ENCODE results near the gene ZNF256. TPM values are rescaled to one million over a fixed set of nuclear protein-coding genes. Genes with fewer than 3 reads are reported as not detected.

Gene ZNF256
- polyA plus RNA-seq (2013, experiment 1 of 4) = 10.0 TPM
- 12.0 TPM for polyA plus RNA-seq (2013, experiment 2 of 4)
- 9.6 TPM for polyA plus RNA-seq (2013, experiment 3 of 4)
- polyA plus RNA-seq (2013, experiment 4 of 4) = 10.3 TPM

- no peaks in the 10 kb centered on the region for H3K4me1 ChIP-seq (ENCODE audit: control insufficient read depth, insufficient read depth, low read length)
- peak within 1 kb of the TSS; percentile 93 for H3K4me3 ChIP-seq (ENCODE audit: insufficient read depth, low read depth, low read length)
- H3K9me3 ChIP-seq (ENCODE audit: control insufficient read depth, low read length) = no peaks in the 10 kb centered on the region
- 9% methylated on average over 54 of the region's 54 CpGs for WGBS, 2 experiments
- H3K27ac ChIP-seq (ENCODE audit: insufficient read depth, low read depth, low read length, poor library complexity, severe bottlenecking) = peak within 1 kb of the TSS; percentile 67
- peaks cover 8% of the 10 kb centered on the region for H3K36me3 ChIP-seq (ENCODE audit: control insufficient read depth, insufficient read depth, low read length)
- H3K27me3 ChIP-seq (ENCODE audit: control insufficient read depth, insufficient read depth, low read length, poor library complexity, severe bottlenecking) = no peaks in the 10 kb centered on the region
Observed at GRCh38 chr19:57947419-57948134, at the start of gene ZNF256. Gene ZNF256, minus strand, starts transcription at chr19:57947706. Its CDS starts 232 bp downstream, at chr19:57947474.

GRCh38 chr19:57992841-57993240, 45.3 kb upstream of the ZNF256 start:
- H3K9me3 ChIP-seq (ENCODE audit: control insufficient read depth, low read length) = peaks cover 3% of the 10 kb centered on the region
- no peak overlapping the region for H3K27ac ChIP-seq (ENCODE audit: insufficient read depth, low read depth, low read length, poor library complexity, severe bottlenecking)
- peaks cover 69% of the 10 kb centered on the region for H3K36me3 ChIP-seq (ENCODE audit: control insufficient read depth, insufficient read depth, low read length)
- H3K4me1 ChIP-seq (ENCODE audit: control insufficient read depth, insufficient read depth, low read length) = no peaks in the 10 kb centered on the region
- 93 to 96% methylated on average over 1 of the region's 1 CpG for WGBS, 2 experiments
- H3K4me3 ChIP-seq (ENCODE audit: insufficient read depth, low read depth, low read length) = no peak overlapping the region
- H3K27me3 ChIP-seq (ENCODE audit: control insufficient read depth, insufficient read depth, low read length, poor library complexity, severe bottlenecking) = no peaks in the 10 kb centered on the region

- H3K9me3 ChIP-seq (ENCODE audit: control insufficient read depth, low read length) = peaks cover 35% of the 10 kb centered on the region
- no peak overlapping the region for H3K4me3 ChIP-seq (ENCODE audit: insufficient read depth, low read depth, low read length)
- no peaks in the 10 kb centered on the region for H3K27me3 ChIP-seq (ENCODE audit: control insufficient read depth, insufficient read depth, low read length, poor library complexity, severe bottlenecking)
- WGBS, 2 experiments = 96 to 98% methylated on average over 3 of the region's 3 CpGs
- peaks cover 79% of the 10 kb centered on the region for H3K36me3 ChIP-seq (ENCODE audit: control insufficient read depth, insufficient read depth, low read length)
- H3K4me1 ChIP-seq (ENCODE audit: control insufficient read depth, insufficient read depth, low read length) = no peaks in the 10 kb centered on the region
- H3K27ac ChIP-seq (ENCODE audit: insufficient read depth, low read depth, low read length, poor library complexity, severe bottlenecking) = no peak overlapping the region
Observed at GRCh38 chr19:57978586-57979289, 31.2 kb upstream of the ZNF256 start.

GRCh38 chr19:57974434-57974833, 26.9 kb upstream of the ZNF256 start, which contains the start of gene C19orf18:
Gene C19orf18, minus strand, starts transcription at chr19:57974534. Its CDS starts 102 bp downstream, at chr19:57974432.
- no peak within 1 kb of the TSS for H3K4me3 ChIP-seq (ENCODE audit: insufficient read depth, low read depth, low read length)
- 91 to 92% methylated on average over 4 of the region's 4 CpGs for WGBS, 2 experiments
- no peaks in the 10 kb centered on the region for H3K27me3 ChIP-seq (ENCODE audit: control insufficient read depth, insufficient read depth, low read length, poor library complexity, severe bottlenecking)
- peaks cover 23% of the 10 kb centered on the region for H3K9me3 ChIP-seq (ENCODE audit: control insufficient read depth, low read length)
- no peak within 1 kb of the TSS for H3K27ac ChIP-seq (ENCODE audit: insufficient read depth, low read depth, low read length, poor library complexity, severe bottlenecking)
- H3K36me3 ChIP-seq (ENCODE audit: control insufficient read depth, insufficient read depth, low read length) = peaks cover 37% of the 10 kb centered on the region
- no peaks in the 10 kb centered on the region for H3K4me1 ChIP-seq (ENCODE audit: control insufficient read depth, insufficient read depth, low read length)

- Histone ChIP-seq H3K27ac (ENCODE audit: insufficient read depth, low read depth, low read length, poor library complexity, severe bottlenecking) (no peak overlapping the region), H3K27me3 (ENCODE audit: control insufficient read depth, insufficient read depth, low read length, poor library complexity, severe bottlenecking) (no peaks in the 10 kb centered on the region), H3K36me3 (ENCODE audit: control insufficient read depth, insufficient read depth, low read length) (no peaks in the 10 kb centered on the region), H3K9me3 (ENCODE audit: control insufficient read depth, low read length) (peaks cover 5% of the 10 kb centered on the region), H3K4me3 (ENCODE audit: insufficient read depth, low read depth, low read length) (no peak overlapping the region), H3K4me1 (ENCODE audit: control insufficient read depth, insufficient read depth, low read length) (no peaks in the 10 kb centered on the region)
- WGBS, 2 experiments = 83% methylated on average over 6 to 8 of the region's 8 CpGs
Observed at GRCh38 chr19:57964761-57965160, 17.3 kb upstream of the ZNF256 start.

- no peak overlapping the region for H3K4me3 ChIP-seq (ENCODE audit: insufficient read depth, low read depth, low read length)
- H3K36me3 ChIP-seq (ENCODE audit: control insufficient read depth, insufficient read depth, low read length) = no peaks in the 10 kb centered on the region
- WGBS, 2 experiments = 50 to 75% methylated on average over 1 of the region's 1 CpG
Observed at GRCh38 chr19:57961785-57962184, 14.3 kb upstream of the ZNF256 start.

GRCh38 chr19:57954996-57955395, 7.5 kb upstream of the ZNF256 start:
- Histone ChIP-seq H3K4me1 (ENCODE audit: control insufficient read depth, insufficient read depth, low read length) (no peaks in the 10 kb centered on the region), H3K4me3 (ENCODE audit: insufficient read depth, low read depth, low read length) (no peak overlapping the region), H3K9me3 (ENCODE audit: control insufficient read depth, low read length) (peaks cover 4% of the 10 kb centered on the region), H3K27me3 (ENCODE audit: control insufficient read depth, insufficient read depth, low read length, poor library complexity, severe bottlenecking) (no peaks in the 10 kb centered on the region), H3K27ac (ENCODE audit: insufficient read depth, low read depth, low read length, poor library complexity, severe bottlenecking) (no peak overlapping the region), H3K36me3 (ENCODE audit: control insufficient read depth, insufficient read depth, low read length) (no peaks in the 10 kb centered on the region)
- 85 to 92% methylated on average over 4 of the region's 4 CpGs for WGBS, 2 experiments

More at GRCh38 chr19:57961785-57962184, 14.3 kb upstream of the ZNF256 start:
- Histone ChIP-seq H3K27ac (ENCODE audit: insufficient read depth, low read depth, low read length, poor library complexity, severe bottlenecking) (no peak overlapping the region), H3K9me3 (ENCODE audit: control insufficient read depth, low read length) (peaks cover 6% of the 10 kb centered on the region), H3K27me3 (ENCODE audit: control insufficient read depth, insufficient read depth, low read length, poor library complexity, severe bottlenecking) (no peaks in the 10 kb centered on the region), H3K4me1 (ENCODE audit: control insufficient read depth, insufficient read depth, low read length) (no peaks in the 10 kb centered on the region)

GRCh38 chr19:57949702-57950101, 2.2 kb upstream of the ZNF256 start:
- no peak overlapping the region for H3K27ac ChIP-seq (ENCODE audit: insufficient read depth, low read depth, low read length, poor library complexity, severe bottlenecking)
- no peaks in the 10 kb centered on the region for H3K4me1 ChIP-seq (ENCODE audit: control insufficient read depth, insufficient read depth, low read length)
- no peak overlapping the region for H3K4me3 ChIP-seq (ENCODE audit: insufficient read depth, low read depth, low read length)
- no peaks in the 10 kb centered on the region for H3K27me3 ChIP-seq (ENCODE audit: control insufficient read depth, insufficient read depth, low read length, poor library complexity, severe bottlenecking)
- WGBS, 2 experiments = 88 to 90% methylated on average over 12 of the region's 12 CpGs
- H3K36me3 ChIP-seq (ENCODE audit: control insufficient read depth, insufficient read depth, low read length) = no peaks in the 10 kb centered on the region
- H3K9me3 ChIP-seq (ENCODE audit: control insufficient read depth, low read length) = no peaks in the 10 kb centered on the region

- no peak overlapping the region for H3K27ac ChIP-seq (ENCODE audit: insufficient read depth, low read depth, low read length, poor library complexity, severe bottlenecking)
- no peaks in the 10 kb centered on the region for H3K27me3 ChIP-seq (ENCODE audit: control insufficient read depth, insufficient read depth, low read length, poor library complexity, severe bottlenecking)
- WGBS, 2 experiments = 93 to 94% methylated on average over 24 of the region's 24 CpGs
- H3K4me3 ChIP-seq (ENCODE audit: insufficient read depth, low read depth, low read length) = no peak overlapping the region
- no peaks in the 10 kb centered on the region for H3K4me1 ChIP-seq (ENCODE audit: control insufficient read depth, insufficient read depth, low read length)
- no peaks in the 10 kb centered on the region for H3K36me3 ChIP-seq (ENCODE audit: control insufficient read depth, insufficient read depth, low read length)
- no peaks in the 10 kb centered on the region for H3K9me3 ChIP-seq (ENCODE audit: control insufficient read depth, low read length)
Observed at GRCh38 chr19:57949296-57949695, 1.8 kb upstream of the ZNF256 start.

- 1 to 2% methylated on average over 18 of the region's 18 CpGs for WGBS, 2 experiments
- Histone ChIP-seq H3K4me1 (ENCODE audit: control insufficient read depth, insufficient read depth, low read length) (no peaks in the 10 kb centered on the region), H3K27ac (ENCODE audit: insufficient read depth, low read depth, low read length, poor library complexity, severe bottlenecking) (peak overlapping the region; percentile 67), H3K27me3 (ENCODE audit: control insufficient read depth, insufficient read depth, low read length, poor library complexity, severe bottlenecking) (no peaks in the 10 kb centered on the region), H3K4me3 (ENCODE audit: insufficient read depth, low read depth, low read length) (peak overlapping the region; percentile 93), H3K9me3 (ENCODE audit: control insufficient read depth, low read length) (no peaks in the 10 kb centered on the region), H3K36me3 (ENCODE audit: control insufficient read depth, insufficient read depth, low read length) (peaks cover 14% of the 10 kb centered on the region)
Observed at GRCh38 chr19:57947088-57947418, 453 bp downstream of the ZNF256 start.
